ENCODE measurements around the gene SERPINC1.

GRCh38 chr1:173920861-173921260 lies 3.7 kb upstream of the SERPINC1 start:
- TF ChIP-seq CTCF (IDR thresholded peaks at IDR 0.05) (no peak), POLR2A (IDR thresholded peaks at IDR 0.05) (no peak)
